ENCODE measurements around the gene KMT5B.
"Not testable (repeated sequence)": the region's sequence is repeated elsewhere in the genome, so short reads cannot be mapped to it uniquely, and the experiment has no call there.

Gene KMT5B

DNA sequence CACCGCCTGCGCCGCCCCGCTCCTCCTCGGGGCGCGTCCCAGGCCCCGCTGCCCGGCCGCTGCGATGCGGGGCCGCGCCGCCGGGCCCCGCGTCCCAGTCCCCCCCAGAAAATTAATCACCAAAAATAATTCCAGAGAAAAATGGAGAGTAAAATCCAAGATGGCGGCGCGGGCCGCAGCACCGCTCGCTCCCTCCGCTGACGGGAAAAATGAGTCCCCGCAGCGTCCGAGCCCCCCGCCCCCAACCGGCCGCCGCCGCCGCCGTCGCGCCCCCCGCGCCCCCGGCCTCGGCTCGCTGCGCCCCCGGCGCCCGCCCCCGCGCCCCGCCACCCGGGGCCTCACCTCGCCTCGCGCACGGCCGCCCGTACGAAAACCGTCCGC lies at the start of gene KMT5B:
Gene KMT5B, minus strand, starts transcription at position 162 of the 381 bp plus-strand sequence. CDS start 23,220 bp downstream, outside the sequence.
- DNase-seq = peak; percentile 54

DNA sequence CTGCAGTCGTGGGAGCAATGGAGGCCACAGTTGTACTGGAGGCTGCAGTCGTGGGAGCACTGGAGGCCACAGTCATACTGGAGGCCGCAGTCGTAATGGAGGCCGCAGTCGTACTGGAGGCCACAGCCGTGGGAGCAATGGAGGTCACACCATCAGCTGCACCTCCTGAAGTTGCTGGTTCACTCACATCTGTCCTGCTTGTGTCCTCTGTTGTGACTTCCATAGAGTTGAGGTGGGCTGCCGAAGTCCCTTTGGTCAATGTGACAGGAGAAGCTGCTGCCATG lies 49.4 kb upstream of the KMT5B start:
- DNase-seq = no peak

DNA sequence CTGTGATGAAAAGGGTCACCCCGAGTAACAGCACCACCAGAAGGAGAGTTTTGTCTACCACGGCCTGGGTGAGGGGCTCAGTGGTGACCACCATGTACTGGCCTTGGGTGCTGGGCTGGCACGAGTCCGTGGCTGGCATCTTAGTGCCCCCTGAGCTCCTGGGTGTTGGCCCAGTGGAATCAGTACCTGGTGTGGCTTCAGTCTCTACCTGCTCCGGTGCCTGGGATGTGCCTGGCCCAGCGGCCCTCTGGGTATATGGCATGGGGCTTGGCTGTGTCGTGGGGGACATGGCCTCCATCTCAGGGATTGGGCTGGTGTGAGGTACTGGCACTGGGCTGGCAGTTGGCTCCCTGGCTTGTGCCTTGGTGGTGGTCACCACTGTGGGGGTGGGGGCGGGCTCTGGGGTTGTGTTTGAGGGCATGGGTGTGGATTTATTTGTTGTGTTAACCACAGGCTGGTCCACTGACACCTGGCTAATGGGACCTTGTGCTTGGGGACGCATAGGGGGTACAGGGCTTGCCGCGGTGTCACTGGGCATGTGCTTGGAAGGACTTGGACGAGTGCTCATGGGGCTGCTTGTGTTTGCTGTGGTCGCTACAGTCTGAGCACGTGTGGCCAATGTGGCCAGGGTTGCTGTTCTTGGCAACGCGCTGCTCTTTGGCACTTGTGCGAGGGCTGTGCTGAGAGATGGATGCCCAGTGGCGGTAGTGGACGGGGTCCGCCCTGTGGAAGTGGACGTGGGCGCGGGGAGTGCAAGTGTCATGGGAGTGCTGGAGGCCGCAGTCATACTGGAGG lies 48.9 kb upstream of the KMT5B start:
- no peak for DNase-seq

DNA sequence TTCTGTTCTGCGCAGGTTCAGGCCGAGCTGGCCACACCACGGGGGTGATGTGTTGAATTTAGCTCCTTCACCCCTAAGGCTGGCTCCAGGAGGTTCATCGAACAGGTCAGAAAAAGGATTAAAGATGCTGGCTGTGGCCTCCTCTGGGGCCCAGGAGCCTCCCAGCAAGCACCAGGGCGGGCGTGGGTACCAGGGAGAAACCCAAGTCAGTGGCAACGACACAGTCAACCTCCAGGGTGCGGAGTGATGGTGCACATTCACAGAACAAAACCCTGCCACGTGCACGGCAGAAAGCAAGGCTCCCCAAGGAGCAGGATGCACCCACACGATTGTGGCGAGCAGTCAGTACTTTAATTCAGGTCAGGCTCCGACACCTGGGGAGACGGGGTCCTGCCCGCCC lies 47.9 kb upstream of the KMT5B start:
- DNase-seq = no peak

GRCh38 chr11:68260484-68260883 lies 47.4 kb upstream of the KMT5B start:
- DNase-seq = no peak

- no peak for DNase-seq
These were observed 46.2 kb upstream of the KMT5B start for GRCh38 chr11:68259122-68259959.

DNA sequence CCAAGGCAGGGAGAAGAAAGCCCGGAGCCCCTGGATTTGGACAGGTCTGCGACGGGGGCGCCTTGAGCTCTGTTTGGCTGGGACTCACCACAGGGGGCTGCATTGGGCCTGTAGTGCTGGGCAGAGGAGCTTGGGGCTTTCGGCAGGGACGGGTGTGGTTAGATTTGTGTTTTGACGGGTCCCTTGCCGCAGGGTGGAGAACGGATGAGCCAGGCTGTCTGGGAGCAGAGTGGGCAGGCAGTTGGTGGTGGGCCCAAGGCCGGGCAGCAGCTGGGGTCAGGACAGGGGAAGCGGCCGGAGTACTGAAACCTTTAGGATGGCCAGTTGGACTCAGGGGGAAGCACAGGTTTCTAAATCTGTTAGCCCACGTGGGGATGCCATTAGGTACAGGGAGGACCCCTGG lies 45.3 kb upstream of the KMT5B start:
- no peak for DNase-seq

- peak; percentile 97 for DNase-seq
These were observed 44.6 kb upstream of the KMT5B start for GRCh38 chr11:68257477-68258362.

DNA sequence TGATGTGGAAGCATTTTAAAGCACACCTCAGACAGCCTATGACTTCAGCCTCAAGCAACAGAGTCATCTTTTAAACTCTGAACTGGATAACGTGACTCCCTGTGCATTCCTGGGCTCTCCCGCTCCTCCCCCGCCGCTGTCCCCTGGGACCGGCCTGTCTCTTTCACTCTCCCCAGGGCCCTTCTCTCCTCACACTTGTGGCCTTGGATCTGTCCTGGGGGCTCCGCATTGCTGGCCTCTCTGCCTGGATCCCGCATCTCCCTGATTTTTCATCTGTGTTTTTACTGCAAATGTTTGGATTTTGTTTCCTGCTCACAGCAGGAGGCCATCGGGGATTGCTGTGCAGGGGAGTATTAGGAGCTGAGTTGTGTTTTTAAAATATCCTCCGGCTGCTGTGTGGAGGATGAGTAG lies 43.2 kb upstream of the KMT5B start:
- DNase-seq = no peak

- no peak for DNase-seq
These were observed 42.4 kb upstream of the KMT5B start for GRCh38 chr11:68255526-68255925.

DNA sequence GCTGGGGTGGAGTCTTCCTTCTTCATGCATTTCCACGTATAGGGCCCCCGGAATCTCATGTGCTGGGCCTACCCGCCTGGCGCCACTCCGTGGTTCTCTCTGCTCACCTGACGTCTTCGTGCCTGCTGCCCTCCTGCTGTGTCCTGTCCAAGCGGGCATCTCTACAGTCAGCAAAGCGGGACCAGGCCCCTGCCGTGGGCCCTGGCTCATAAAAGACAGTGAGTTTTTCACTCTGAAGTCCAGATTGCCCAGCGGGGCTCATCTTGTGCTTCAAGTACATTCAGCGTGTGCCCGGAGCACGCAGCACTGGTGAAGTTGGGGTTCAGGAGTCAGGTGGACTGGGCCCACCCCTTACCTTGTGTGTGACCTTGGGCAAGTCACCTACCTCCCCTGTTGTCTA lies 41.3 kb upstream of the KMT5B start:
- no peak for DNase-seq

- DNase-seq = no peak
These were observed 38.7 kb upstream of the KMT5B start for GRCh38 chr11:68251765-68252164.

- DNase-seq = not testable (repeated sequence)
These were observed 31.8 kb upstream of the KMT5B start for GRCh38 chr11:68244912-68245311.

GRCh38 chr11:68243847-68244246 lies 30.8 kb upstream of the KMT5B start:
- not testable (repeated sequence) for DNase-seq

DNA sequence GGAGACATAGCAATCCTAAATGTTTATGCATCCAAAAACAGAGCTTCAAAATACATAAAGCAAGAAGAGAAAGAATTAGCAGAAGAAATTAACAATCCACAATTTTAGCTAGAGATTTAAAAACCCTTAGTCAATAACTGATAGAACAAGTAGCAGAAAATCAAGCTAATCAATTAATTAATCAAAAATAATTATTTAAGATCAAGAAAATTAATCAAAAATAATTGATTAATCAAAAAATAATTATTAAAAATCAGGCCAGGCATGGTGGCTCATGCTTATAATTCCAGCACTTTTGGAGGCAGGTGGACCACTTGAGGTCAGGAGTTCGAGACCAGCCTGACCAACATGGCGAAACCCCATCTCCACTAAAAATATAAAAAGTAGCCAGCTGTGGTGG lies 29.5 kb upstream of the KMT5B start:
- DNase-seq = no peak

GRCh38 chr11:68231621-68232020 lies 18.5 kb upstream of the KMT5B start:
- no peak for DNase-seq

DNA sequence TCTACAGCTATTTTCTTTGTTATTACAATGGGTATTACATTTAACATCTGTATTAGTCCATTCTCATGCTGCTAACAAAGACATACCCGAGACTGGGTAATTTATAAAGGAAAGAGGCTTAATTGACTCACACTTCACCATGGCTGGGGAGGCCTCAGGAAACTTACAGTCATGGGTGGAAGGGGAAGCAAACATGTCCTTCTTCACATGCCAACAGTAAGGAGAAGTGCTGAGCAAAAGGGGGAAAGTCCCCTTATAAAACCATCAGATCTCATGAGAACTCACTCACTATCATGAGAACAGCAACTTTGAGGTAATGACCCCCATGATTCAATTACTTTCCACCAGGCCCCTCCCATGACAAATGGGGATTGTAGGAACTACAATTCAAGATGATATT lies 16.5 kb upstream of the KMT5B start:
- no peak for DNase-seq

GRCh38 chr11:68226421-68226820 lies 13.3 kb upstream of the KMT5B start:
- no peak for DNase-seq

DNA sequence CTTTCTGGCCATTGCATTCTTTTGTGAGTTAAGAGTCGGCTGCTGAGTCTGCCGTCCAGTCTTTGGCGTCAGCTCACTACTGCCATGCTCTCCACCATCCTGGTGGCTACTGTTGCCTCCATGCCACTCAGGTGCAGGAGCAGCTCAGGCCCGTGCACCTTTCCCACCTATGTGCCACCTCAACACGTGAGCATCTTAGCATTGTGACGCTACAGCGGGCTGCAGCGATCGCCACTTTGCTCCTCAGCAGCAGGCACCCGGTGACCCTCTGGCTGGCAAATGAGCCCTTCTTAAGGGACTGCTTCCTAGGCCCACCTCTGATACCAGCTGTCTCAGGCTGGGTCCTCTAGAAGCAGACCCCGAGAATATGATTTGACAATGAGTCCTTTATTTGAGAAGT lies 11.5 kb upstream of the KMT5B start:
- DNase-seq = no peak

- no peak for DNase-seq
These were observed 10.2 kb upstream of the KMT5B start for GRCh38 chr11:68223275-68223674.

DNA sequence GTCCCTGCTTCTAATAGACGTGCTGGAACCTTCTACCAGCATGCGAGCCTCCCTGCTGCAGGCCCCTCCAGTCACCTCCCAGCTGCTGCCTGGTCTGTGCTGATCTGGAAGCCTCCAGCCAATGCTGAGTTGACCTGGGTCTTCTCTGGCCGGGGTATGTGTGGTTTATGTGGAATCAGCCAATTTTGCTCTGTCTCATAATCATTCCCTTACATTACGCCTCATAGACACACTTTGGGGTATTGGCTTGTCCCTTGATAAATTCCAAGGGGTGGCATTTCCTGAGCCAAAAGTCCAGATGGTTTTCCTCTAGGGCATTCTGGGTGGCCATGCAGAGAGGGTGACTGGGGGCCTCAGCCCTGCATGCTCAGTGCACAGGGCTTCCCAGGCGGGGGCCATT lies 8.3 kb upstream of the KMT5B start:
- DNase-seq = no peak

DNA sequence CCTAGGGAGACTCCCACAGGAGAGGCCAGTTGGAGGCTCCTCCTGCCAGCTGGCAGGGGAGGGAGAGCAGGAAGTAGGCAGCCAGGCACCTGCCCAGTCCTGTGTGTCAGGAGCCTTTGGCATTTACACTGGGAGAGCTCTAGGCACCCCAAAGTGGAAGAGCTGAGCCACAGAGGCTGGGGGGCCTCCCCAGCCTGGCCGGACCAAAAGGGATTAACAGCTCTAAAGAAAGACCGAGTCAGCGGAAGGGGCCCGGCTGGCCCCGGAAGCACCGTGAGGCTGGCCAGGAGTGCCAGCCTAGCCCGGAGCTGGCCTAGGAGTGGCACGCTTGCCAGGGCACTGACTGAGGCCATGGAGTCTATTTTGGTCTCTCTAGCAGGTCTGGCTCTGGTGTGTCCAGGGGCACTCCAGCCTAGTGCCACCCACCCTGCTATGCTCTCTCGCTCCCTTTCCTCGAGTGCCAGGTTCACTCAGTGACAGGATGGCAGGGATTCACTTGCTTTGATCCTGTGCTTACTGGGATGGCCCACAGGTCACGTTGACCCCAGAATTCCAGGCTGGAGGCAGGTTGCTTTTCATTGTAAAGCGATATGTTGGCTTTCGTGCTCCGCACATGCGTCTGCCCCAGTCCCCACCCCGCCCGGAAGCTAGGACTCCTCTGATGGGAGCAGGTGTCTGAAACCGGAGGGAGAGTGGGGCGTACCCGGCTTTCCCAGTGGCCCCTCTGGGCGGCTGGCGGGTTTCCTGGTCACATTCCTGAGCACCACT lies 3.3 kb upstream of the KMT5B start:
- DNase-seq = no peak
